ENCODE measurements around the gene CALR.
"Not testable (repeated sequence)": the region's sequence is repeated elsewhere in the genome, so short reads cannot be mapped to it uniquely, and the experiment has no call there.

The CALR gene

DNA sequence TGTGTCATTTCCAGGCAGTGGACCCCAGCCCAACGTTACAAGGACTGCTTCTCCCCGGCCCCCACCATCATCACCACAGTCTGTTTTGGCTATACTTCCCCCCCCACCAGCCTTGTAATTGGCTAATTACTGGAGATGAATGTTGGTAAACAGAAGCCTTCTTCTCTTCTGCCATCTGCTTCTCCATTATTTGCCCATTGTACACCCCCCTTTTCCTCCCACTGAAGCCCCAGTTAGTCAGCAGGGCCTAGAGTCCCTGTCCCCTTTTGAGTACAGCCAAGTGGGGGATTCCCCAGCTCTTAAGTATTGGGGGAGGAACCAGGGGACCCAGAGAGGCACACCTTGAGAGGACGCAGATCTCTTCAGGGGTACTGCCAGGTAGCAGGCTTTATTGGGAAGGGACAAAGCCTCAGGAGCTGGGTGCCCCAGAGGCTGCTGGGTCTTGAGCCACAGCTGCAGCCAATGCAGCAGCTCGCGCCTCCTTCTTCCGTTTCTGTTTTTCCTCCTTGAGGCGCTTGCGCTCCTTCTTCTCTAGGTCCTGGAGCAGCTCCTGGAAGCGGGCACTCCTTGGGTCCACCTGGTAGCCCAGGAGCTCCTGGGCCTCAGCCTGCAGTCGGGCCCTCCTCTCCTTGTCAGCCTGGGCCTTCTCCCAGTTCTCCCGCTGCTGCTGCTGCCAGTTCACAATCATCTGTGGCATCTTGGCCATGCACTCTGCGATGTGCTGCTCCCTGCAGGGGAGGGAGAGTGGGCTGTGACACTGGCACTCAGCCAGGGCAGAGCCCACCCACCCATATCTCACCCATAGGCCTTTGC, 15.6 kb downstream of the CALR start:
- DNase-seq = no peak

DNA sequence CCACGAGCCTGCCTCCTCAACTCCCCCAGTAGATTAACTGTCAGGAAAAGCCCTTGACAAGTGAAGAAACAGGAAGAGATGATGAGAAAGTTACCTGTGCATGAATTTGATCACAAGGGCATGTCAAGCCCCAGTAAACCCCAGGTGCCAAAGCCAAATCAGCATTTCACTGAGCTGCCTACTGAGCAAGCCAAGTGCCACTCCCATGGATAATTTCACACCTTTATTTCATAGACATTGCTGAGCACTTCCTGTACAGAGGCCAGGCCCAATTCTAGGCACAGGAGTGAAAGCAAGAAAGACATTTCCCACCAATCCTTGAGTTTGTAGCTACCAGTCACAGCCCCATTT, 16.2 kb downstream of the CALR start:
- DNase-seq = no peak

DNA sequence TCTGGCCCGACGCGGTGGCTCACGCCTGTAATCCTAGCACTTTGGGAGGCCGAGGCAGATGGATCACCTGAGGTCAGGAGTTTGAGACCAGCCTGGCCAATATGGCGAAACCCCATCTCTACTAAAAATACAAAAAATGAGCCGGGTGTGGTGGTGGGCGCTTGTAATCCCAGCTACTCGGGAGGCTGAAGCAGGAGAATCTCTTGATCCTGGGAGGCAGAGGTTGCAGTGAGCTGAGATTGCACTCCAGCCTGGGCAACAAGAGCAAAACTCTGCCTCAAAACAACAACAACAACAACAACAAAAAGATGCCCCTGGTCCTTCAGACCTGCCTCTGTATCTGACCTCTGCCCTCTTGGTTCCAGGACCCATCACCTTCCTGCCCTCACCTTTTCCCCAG, 17.2 kb downstream of the CALR start:
- DNase-seq = not testable (repeated sequence)

DNA sequence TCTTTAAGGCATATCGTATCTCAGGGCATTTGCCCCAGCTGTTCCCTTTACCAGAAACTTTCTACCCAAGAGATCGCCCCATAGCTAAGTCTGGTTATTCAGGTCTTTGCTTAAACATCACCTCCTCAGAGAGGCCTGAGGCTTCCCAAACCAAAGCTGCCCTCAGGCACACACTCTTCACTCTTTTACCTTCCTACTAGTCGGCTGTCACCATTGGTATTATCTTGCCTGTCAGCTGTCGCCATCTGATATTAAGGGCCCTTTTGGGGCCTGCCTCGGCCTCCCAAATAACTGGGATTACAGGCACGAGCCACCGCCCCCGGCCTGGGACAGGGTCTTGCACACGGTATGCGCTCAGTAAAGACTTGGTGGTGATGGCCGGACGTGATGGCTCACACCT, 17.6 kb downstream of the CALR start:
- DNase-seq = no peak

DNA sequence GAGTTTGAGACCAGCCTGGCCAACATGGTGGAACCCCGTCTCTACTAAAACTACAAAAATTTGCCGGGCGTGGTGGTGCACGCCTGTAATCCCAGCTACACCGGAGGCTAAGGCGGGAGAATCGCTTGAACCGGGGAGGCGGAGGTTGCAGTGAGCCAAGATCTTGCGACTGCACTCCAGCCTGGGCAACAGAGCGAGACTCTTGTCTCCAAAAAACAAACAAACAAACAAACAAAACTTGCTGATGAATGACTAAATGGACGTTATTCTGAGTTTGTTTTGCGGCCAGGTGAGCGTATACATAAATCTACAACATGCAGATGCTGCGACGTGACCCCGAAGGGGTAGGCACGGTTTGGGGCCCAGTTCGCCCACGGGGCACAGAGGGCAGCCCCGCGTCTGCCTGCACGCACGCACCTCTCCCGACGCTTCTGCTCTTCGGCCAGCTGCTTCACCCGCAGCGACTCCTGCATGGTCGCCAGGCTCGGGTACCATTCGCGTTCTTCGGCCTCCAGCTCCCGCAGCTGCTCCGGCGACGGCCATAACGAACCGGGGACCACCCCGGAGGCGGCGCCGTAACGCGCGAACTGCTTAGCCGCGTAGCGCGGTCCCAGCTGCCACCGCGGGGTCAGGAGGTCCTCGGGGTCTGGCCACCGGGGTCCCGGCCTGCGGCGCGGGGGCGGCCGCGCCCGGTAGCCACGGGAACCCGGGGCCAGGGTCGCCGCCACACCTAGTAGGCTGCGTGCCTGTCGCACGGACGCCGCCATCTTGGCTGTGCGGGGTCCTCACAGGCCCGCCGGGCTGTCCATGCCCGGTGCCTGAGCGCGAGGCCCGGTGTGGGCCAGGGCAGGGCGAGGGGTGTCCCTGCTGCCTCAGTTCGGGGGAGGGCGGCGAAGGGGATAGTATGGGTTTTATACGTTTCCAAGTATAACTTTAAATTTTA, 18.3 kb downstream of the CALR start, which contains the start of gene GADD45GIP1:
Gene GADD45GIP1, minus strand, starts transcription at position 778 of the 943 bp plus-strand sequence. Its CDS starts 11 bp downstream, at position 767.
- peak; percentile 86 for DNase-seq

DNA sequence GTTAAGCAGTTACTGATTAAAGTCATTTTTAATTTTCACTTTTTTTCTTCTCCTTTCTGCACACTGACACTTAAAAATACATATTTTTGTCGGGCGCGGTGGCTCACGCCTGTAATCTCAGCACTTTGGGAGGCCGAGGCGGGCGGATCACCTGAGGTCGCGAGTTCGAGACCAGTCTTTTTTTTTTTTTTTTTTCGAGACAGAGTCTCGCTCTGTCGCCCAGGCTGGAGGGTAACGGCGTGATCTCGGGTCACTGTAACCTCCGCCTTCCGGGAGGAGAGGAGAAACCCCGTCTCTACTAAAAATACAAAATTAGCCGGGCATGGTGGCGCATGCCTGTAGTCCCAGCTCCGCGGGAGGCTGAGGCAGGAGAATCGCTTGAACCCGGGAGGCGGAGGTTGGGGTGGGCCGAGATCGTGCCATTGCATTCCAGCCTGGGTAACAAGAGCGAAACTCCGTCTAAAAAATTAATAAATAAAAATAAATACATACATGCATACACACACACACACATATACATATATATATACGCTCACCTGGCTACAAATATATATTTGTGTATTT, 19.1 kb downstream of the CALR start:
- DNase-seq = not testable (repeated sequence)

DNA sequence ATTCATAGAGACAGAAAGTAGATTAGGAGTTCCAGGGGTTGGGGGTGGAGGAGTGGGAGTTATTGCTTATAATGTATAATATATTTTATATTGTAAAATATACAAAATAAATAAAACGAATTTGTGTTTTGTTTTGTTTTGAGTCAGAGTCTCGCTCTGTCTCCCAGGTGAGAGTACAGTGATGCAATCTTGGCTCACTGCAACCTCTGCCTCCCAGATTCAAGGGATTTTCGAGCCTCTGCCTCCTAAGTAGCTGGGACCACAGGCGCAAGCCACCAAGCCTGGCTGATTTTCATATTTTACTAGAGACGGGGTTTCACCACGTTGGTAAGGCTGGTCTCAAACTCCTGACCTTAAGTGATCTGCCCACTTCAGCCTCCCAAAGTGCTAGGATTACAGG, 21.1 kb downstream of the CALR start:
- no peak for DNase-seq

DNA sequence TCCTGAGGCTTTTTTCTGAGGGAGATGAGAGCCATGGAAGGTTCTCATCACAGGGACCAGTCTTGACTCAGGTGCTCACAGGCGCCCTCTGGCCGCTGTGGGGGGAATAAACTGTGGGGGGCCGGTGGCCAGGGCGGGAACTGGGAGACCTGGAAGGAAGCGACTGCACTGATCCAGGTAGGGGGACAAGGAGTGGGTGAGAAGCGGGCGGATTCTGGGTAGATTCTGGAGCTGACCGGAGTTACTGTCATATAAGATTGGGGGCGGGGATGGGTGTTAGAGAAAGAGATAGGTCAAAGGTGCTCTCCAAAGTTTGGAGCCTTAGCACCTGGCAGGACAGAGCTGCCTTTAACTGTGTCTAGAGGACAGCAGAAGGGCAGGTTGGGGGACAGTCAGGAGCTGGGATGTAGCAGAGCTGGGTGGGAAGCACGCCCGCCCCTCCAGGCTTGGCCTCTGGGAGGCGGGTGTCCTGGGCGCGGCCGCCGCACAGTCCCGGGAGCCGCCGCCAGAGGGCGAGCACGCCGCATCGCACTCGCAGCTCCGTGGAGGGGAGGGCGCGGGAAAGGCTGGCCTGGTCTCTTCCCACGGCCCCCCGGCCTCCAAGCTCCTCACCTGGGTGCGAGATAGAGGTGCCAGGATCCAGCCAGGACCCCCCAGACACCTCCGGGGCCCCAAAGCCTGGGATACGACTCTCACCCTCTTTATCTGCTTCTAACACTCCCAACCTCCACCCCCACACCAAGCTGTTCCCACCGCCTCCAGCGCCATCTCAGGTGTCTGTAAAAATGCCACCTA, 26.8 kb downstream of the CALR start:
- peak; percentile 88 for DNase-seq

DNA sequence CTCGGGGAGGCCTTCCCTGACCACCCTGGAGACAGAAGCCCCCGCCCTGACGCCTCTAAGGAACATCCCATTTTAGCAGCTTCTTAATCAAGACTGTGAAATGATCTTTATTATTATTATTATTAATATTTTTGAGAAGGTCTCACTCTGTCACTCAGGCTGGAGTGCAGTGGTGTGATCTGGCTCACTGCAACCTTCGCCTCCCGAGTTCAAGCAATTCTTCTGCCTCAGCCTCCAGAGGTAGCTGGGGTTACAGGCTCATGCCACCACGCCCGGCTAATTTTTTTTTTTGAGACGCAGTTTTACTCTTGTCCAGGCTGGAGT, 27.4 kb downstream of the CALR start:
- DNase-seq = no peak

DNA sequence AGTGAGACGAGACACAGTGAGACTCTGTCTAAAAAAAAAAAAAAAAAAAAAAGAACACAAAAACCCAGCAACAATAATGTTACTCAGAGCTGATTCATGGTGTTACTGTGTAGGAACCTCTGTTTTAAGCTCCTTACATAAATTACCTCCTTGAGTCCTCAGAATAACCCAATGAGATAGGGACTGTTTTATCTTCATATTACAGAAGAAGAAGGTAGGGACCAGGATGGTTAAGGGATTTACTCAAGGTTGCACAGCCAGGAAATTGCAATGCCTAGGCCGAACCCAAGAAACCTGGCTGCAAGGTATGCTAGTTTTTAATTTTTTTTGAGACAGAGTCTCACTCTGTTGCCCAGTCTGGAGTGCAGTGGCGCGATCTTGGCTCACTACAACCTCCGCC, 29.5 kb downstream of the CALR start:
- no peak for DNase-seq

DNA sequence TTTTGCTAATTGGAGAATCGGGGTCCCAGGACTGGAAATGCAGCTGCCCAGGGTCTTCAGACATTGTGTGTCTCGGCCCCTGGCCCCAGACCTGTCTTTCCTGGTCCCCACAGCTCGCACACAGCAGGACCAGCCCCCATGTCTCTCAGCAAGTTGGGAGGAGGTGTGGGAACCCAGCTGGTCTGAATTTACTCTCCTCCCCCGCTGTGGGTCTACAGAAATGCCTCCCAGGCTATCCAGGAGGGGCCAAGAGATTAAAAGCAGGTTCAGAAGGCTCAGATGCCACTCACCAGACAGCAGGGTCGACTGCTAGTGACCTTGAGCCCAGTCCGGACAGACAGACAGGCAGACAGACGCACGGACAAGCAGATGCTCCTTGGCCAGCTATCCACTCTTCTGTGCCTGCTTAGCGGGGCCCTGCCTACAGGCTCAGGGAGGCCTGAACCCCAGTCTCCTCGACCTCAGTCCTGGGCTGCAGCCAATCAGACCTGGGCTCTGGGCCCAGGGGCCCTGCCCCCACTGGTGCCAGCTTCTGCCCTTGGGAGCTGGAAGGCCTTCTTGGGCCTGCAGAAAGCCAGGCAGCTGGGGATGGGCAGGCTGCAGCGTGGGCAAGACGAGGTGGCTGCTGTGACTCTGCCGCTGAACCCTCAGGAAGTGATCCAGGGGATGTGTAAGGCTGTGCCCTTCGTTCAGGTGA, 31.0 kb downstream of the CALR start, which contains the start of gene DAND5:
Gene DAND5, plus strand, starts transcription at position 285 of the 697 bp plus-strand sequence. Its CDS starts 85 bp downstream, at position 370.
- no peak for DNase-seq

DNA sequence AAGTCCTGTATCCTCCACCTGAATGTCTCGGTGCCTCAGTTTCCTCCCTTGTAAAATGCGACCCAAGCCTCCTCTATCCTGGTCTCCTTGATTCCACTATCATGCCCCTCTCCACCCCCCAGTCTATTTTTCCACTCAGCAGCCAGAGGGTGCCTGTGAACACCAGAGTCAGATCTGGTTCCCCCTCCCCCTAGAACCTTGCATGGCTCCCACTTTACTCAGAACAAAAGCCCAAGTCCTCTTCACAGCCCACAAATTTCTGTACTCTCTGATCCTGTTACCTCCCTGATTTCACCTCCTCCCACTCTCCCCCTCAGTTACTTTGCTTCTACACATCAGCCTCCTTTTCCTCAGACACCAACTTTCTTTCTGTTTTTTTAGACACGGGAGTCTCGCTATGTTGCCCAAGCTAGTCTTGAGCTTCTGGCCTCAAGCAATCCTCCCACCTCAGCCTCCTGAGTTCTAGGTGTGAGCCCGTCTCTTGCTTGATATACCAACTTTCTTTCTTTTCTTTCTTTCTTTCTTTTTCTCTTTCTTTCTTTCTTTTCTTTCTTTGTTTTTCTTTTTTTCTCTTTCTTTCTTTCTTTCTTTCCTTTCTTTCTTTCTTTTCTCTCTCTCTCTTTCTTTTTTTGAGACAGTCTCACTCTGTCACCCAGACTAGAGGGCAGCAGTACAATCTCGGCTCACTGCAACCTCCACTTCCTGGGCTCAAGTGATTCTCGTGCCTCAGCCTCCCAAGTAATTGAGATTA, 31.8 kb downstream of the CALR start:
- no peak for DNase-seq

DNA sequence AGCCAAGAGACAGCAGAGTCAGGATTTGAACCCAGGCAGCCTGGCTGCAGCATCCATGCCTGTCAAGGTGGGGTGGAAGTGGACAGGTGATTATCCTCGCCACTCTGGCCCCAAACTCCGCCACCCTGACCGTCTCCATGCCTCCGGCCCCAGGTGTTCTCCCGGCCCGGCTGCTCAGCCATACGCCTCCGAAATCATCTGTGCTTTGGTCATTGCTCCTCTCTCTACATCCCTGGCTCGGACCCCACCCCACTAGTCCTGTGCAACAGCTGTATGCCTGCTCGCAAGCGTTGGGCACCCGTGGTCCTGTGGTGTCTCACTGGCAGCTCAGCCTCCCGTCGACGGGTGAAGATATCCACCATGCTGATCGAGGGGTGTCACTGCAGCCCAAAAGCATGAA, 34.8 kb downstream of the CALR start:
- no peak for DNase-seq

DNA sequence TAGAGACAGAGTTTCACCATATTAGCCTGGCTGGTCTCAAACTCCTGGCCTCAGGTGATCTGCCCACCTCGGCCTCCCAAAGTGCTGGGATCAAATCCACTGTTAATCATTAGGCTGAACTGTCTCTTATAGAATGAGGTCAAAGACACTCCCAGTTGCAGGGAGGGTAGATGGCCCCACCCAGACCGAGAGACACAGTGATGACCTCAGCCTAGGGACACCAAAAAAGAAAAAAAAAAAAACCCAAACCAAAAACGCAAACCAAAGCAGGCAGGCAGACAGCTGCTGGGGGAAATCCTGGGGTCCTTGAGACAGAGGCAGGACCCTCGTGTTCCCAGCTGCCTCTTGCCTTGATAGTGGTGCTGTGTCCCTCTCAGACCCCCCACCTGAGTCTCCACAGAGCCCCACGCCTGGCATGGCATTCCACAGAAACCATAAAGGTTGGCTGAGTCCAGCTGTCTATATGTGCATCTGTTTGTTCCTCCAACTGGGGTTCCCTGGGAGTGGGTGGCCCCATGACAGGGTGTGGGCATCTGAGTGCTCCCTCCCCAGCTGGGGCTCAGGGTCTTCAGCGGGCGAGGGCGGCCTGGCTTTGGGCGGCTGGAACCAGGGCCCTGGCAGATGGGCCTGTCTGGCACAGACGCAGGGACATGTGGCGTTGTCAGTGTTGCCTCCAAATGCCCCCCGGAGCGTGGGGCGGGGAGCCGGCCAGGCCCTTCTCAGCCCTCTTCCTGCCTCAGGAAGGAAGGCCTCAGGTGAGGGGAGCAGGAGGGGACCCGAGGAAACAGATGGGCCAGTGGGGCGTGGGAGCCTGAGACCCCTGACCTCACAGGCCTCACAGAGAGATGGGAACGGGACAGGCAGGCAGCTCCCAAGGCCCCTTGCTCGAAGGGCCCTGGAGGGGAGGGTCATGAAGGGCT, 36.2 kb downstream of the CALR start:
- no peak for DNase-seq

DNA sequence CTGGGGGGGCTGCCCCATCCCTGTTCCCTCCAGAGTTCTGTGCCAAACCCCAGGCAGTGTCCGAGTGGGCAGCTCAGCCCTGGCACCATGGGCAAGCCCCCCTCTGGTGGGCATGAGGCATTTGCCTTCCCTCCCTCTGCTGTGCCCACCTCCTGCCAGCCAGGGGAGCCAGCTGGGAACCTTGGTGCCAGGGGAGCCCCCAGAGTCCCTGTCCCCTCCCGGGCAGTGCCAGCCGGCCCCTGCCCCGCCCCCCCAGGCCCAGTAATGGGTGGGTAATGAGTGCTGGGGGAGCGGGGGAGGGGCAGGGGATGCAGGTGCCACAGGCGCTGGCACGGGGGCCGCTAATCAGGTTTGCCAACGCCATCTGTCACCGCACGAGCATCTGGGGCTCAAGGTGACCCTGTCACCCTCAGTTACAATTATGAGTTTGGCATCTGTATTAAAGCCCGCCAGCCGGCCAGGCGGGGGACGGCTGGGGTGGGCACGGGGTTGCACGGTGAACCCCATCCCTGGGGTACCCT, 36.9 kb downstream of the CALR start:
- DNase-seq = no peak

DNA sequence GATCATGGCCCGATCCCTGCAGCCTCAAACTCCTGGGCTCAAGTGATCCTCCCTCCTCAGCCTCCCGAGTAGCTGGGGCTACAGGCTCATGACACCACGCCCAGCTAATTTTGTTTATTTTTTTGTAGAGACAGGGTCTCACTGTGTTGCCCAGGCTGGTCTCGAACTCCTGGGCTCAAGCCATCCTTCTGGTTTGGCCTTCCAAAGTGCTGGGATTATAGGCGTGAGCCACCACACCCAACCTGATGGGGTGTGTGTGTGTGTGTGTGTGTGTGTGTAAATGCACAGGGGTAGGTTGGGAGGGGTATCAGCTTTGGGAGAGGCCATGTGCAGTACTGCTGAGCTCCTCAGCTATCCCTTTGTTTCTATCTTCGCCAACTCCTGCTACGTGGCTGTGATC, 37.7 kb downstream of the CALR start:
- DNase-seq = not testable (repeated sequence)

DNA sequence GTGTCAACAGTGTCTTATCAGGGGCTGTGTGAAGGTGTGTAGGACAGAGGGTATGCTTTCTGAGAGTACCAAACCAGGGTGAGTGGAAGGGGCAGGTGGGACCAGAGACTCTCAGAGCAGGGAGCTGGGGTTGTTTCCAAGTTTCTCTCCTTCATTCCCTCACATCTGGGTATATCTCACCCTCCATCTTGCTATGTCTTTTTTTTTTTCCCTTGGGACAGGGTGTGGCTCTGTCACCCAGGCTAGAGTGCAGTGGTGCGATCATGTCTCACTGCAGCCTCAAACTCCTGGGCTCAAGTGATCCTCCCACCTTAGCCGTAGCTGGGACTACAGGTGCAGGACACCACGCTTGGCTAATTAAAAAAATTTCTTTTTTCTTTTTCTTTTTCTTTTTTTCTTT, 41.6 kb downstream of the CALR start:
- no peak for DNase-seq

DNA sequence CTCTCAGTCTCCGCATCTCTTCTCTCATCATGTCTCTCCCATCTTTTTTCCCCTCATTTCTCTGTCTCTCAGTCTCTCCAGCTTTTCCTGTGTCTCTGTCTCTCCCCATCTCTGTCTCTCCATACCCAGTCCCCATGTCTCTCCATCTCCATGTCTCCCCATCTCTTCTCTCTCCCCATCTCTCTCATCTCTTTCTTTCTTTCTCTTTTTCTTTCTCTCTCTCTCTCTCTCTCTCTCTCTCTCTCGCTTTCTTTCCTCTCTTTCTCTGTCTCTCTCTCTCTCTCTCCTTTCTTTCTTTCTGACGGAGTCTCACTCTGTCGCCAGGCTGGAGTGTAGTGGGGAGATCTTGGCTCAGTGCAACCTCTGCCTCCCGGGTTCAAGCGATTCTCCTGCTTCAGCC, 44.2 kb downstream of the CALR start:
- no peak for DNase-seq

DNA sequence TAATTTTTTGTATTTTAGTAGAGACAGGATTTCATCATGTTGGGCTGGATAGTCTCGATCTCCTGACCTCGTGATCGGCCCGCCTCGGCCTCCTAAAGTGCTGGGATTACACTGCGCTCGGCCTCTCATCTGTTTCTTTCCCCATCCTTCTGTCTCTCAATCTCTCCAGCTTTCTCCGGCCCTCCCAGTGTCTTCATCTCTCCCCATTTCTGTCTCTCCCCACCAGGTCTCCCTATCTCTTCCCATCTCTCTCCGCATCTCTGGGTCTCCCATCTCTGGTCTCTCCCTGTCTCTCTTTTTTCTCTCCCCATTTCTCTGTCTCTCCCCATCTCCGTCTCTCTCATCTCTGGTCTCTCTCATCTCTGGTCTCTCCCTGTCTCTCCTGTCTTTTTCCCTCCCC, 44.7 kb downstream of the CALR start:
- no peak for DNase-seq

Measured in right forelimb (tissue), 1 donor.